Medulla oblongata (tissue), 1 donor: ENCODE results near the gene RENBP.

Experiments used
- DNase-seq: peaks from one replicate; pipeline ENCODE4 v3.0.0-alpha.2; 2015; ENCODE audit errors: extremely low spot score

The RENBP gene

GRCh38 chrX:153933748-153934147 is 10.7 kb downstream of the RENBP start:
- DNase-seq: no peak

GRCh38 chrX:153932220-153932915 is 12.1 kb downstream of the RENBP start:
- DNase-seq: no peak

- DNase-seq: no peak
These were observed 12.7 kb downstream of the RENBP start for GRCh38 chrX:153931748-153932147.

- no peak for DNase-seq
These were observed 13.3 kb downstream of the RENBP start for GRCh38 chrX:153931151-153931550.

- no peak for DNase-seq
These were observed 14.2 kb downstream of the RENBP start for GRCh38 chrX:153930011-153930910.

- DNase-seq: no peak
These were observed 14.9 kb downstream of the RENBP start for GRCh38 chrX:153929576-153929975.

GRCh38 chrX:153928846-153929245 is 15.6 kb downstream of the RENBP start:
- no peak for DNase-seq

- DNase-seq: peak; percentile 95
These were observed 16.3 kb downstream of the RENBP start for GRCh38 chrX:153927922-153928760.

GRCh38 chrX:153927672-153927921 is 16.8 kb downstream of the RENBP start:
- DNase-seq: no peak

GRCh38 chrX:153926858-153927671 is 17.4 kb downstream of the RENBP start:
- DNase-seq: peak; percentile 50

GRCh38 chrX:153926552-153926857 is 17.9 kb downstream of the RENBP start:
- no peak for DNase-seq

- DNase-seq: no peak
These were observed 18.5 kb downstream of the RENBP start, which contains the start of gene ARHGAP4 for GRCh38 chrX:153925739-153926551. ARHGAP4 (minus strand) TSS chrX:153926264; CDS start chrX:153926202, 62 bp downstream.

- DNase-seq: no peak
These were observed 19.1 kb downstream of the RENBP start for GRCh38 chrX:153925387-153925738.

GRCh38 chrX:153924149-153924861 is 20.1 kb downstream of the RENBP start:
- peak; percentile 34 for DNase-seq

GRCh38 chrX:153922932-153923857 is 21.2 kb downstream of the RENBP start:
- peak; percentile 66 for DNase-seq

- no peak for DNase-seq
These were observed 22.7 kb downstream of the RENBP start for GRCh38 chrX:153921511-153922446.

GRCh38 chrX:153921070-153921469 is 23.4 kb downstream of the RENBP start:
- no peak for DNase-seq

- no peak for DNase-seq
These were observed 23.9 kb downstream of the RENBP start for GRCh38 chrX:153920546-153920945.
